IMR-90 (cell line): Measurements from ENCODE around the gene MEGF8. TPM values are rescaled to one million over a fixed set of nuclear protein-coding genes. Genes with fewer than 3 reads are reported as not detected.

Experiments used
- ATAC-seq: fragments of 200-7000 bp; cut with Tn5 transposase; 2 replicates; pipeline ENCODE4 v1.9.1; 2020; ENCODE audit warnings: low read depth, mild to moderate bottlenecking, moderate library complexity
- BruUV-seq: library from RNA; stranded (reverse); fragments of 400-500 nt; replicated peaks from 2 replicates; lab custom pipeline; 2021; lab: Mats Ljungman, UMichigan
- CTCF ChIA-PET: fragments of 300-600 bp; formaldehyde crosslinking; extraction: SDS; loops from one replicate; lab custom pipeline; 2021; ENCODE audit warnings: antibody characterized with exemption; lab: Yijun Ruan, JAX
- POLR2A ChIA-PET: fragments of 300-600 bp; sonication (Branson Sonifier 250); formaldehyde crosslinking; loops from one replicate; lab custom pipeline; 2022; ENCODE audit warnings: antibody characterized with exemption; ENCODE audit not compliant: unreplicated experiment; lab: Charles Lee
- DNase-seq: peaks from one replicate; pipeline ENCODE4 v3.0.0; 2013
- H2AFZ ChIP-seq: replicated peaks from 2 replicates; pipeline ENCODE3; 2013; ENCODE audit warnings: low read length, mild to moderate bottlenecking; ENCODE audit not compliant: poor library complexity
- H2AK5ac ChIP-seq: 2 replicates; pipeline ENCODE4 v1.6.1; 2013; ENCODE audit warnings: low read depth, low read length, inconsistent platforms
- H2AK9ac ChIP-seq: replicated peaks from 2 replicates; pipeline ENCODE3; 2013; ENCODE audit warnings: mild to moderate bottlenecking, low read depth, low read length, moderate library complexity; ENCODE audit not compliant: poor library complexity
- H2BK120ac ChIP-seq: 2 replicates; pipeline ENCODE4 v1.6.1; 2013; ENCODE audit warnings: low read depth, low read length, inconsistent platforms
- H2BK15ac ChIP-seq: 3 replicates; pipeline ENCODE4 v1.6.1; 2013; ENCODE audit warnings: low read depth, low read length, inconsistent platforms
- H2BK20ac ChIP-seq: 2 replicates; pipeline ENCODE4 v1.6.1; 2013; ENCODE audit warnings: low read depth, mild to moderate bottlenecking, inconsistent platforms, low read length, moderate library complexity
- H2BK5ac ChIP-seq: 2 replicates; pipeline ENCODE4 v1.6.1; 2013; ENCODE audit warnings: mild to moderate bottlenecking, low read depth, low read length, inconsistent platforms; ENCODE audit not compliant: poor library complexity, severe bottlenecking
- H3K14ac ChIP-seq: replicated peaks from 2 replicates; pipeline ENCODE4 v1.6.1; 2013; ENCODE audit warnings: low read depth, low read length, inconsistent platforms
- H3K18ac ChIP-seq: 2 replicates; pipeline ENCODE4 v1.6.1; 2013; ENCODE audit warnings: low read depth, low read length, control low read depth
- H3K23ac ChIP-seq: 2 replicates; pipeline ENCODE4 v1.6.1; 2013; ENCODE audit warnings: low read depth, low read length, inconsistent platforms
- H3K27ac ChIP-seq: 2 replicates; pipeline ENCODE4 v1.5.1; 2013; ENCODE audit warnings: mild to moderate bottlenecking, control low read depth, low read length; ENCODE audit not compliant: insufficient read depth
- H3K27me3 ChIP-seq: 2 replicates; pipeline ENCODE4 v1.6.1; 2013; ENCODE audit warnings: low read length; ENCODE audit not compliant: control insufficient read depth, insufficient read depth
- H3K36me3 ChIP-seq: 2 replicates; pipeline ENCODE4 v1.6.1; 2013; ENCODE audit warnings: low read length, mixed read lengths; ENCODE audit not compliant: control insufficient read depth, insufficient read depth
- H3K4ac ChIP-seq: 2 replicates; pipeline ENCODE4 v1.6.1; 2013; ENCODE audit warnings: low read depth, low read length, inconsistent platforms
- H3K4me1 ChIP-seq: 2 replicates; pipeline ENCODE4 v1.6.1; 2013; ENCODE audit warnings: low read length, mixed read lengths; ENCODE audit not compliant: control insufficient read depth, insufficient read depth
- H3K4me2 ChIP-seq: 2 replicates; pipeline ENCODE4 v1.6.1; 2013; ENCODE audit warnings: low read depth, mild to moderate bottlenecking, control low read depth, low read length, moderate library complexity
- H3K4me3 ChIP-seq: 2 replicates; pipeline ENCODE4 v1.5.1; 2013; ENCODE audit warnings: low read depth, mild to moderate bottlenecking, control low read depth, low read length, moderate library complexity; ENCODE audit not compliant: insufficient read depth
- H3K56ac ChIP-seq: 2 replicates; pipeline ENCODE4 v1.6.1; 2013; ENCODE audit warnings: low read length, inconsistent platforms; ENCODE audit not compliant: insufficient read depth; ENCODE audit errors: extremely low read depth
- H3K79me1 ChIP-seq, 2 experiments: 2 replicates each; pipeline ENCODE4 v1.6.1; 2013; ENCODE audit warnings: low read length in 2 of 2, inconsistent platforms in 1 of 2, low read depth in 1 of 2
- H3K9ac ChIP-seq: 2 replicates; pipeline ENCODE4 v1.6.1; 2013; ENCODE audit warnings: low read depth, low read length, control low read depth
- H3K9me1 ChIP-seq: 2 replicates; pipeline ENCODE4 v1.6.1; 2013; ENCODE audit warnings: low read length, inconsistent platforms; ENCODE audit not compliant: insufficient read depth
- H3K9me3 ChIP-seq: 2 replicates; pipeline ENCODE4 v1.6.1; 2013; ENCODE audit warnings: low read length; ENCODE audit not compliant: control insufficient read depth, insufficient read depth
- H4K20me1 ChIP-seq: 2 replicates; pipeline ENCODE4 v1.6.1; 2013; ENCODE audit warnings: low read length, inconsistent platforms; ENCODE audit not compliant: insufficient read depth
- H4K5ac ChIP-seq: 2 replicates; pipeline ENCODE4 v1.6.1; 2013; ENCODE audit warnings: mild to moderate bottlenecking, low read depth, low read length, control low read depth
- H4K8ac ChIP-seq, 2 experiments: 2 replicates each; pipeline ENCODE4 v1.6.1; 2013; ENCODE audit warnings: low read depth in 2 of 2, low read length in 2 of 2, control low read depth in 1 of 2, inconsistent platforms in 1 of 2
- H4K91ac ChIP-seq: 2 replicates; pipeline ENCODE4 v1.6.1; 2013; ENCODE audit warnings: low read depth, low read length, inconsistent platforms; ENCODE audit not compliant: insufficient read depth
- BHLHE40 ChIP-seq: fragments of 150-350 bp; IDR thresholded peaks from 2 replicates; pipeline ENCODE4 v1.6.1; 2016; ENCODE audit warnings: mild to moderate bottlenecking, low read depth, low read length
- CEBPB ChIP-seq: IDR thresholded peaks from 2 replicates; pipeline ENCODE4 v1.6.1; 2012; ENCODE audit warnings: low read depth, low read length, improper control_type of control experiment
- CHD1 ChIP-seq: IDR thresholded peaks from 2 replicates; pipeline ENCODE4 v1.6.1; 2012; ENCODE audit warnings: low read depth, low read length, improper control_type of control experiment
- FOS ChIP-seq: fragments of 150-350 bp; IDR thresholded peaks from 2 replicates; pipeline ENCODE4 v1.6.1; 2016; ENCODE audit warnings: low read depth, low read length
- MAFK ChIP-seq: IDR thresholded peaks from 2 replicates; pipeline ENCODE4 v1.6.1; 2012; ENCODE audit warnings: low read depth, low read length, improper control_type of control experiment
- MAZ ChIP-seq: IDR thresholded peaks from 2 replicates; pipeline ENCODE4 v1.6.1; 2012; ENCODE audit warnings: low read depth, mild to moderate bottlenecking, low read length, improper control_type of control experiment, moderate library complexity, borderline replicate concordance
- MXI1 ChIP-seq: IDR thresholded peaks from 2 replicates; pipeline ENCODE4 v1.6.1; 2012; ENCODE audit warnings: low read depth, mild to moderate bottlenecking, low read length, moderate library complexity, borderline replicate concordance
- NFE2L2 ChIP-seq: fragments of 150-350 bp; IDR thresholded peaks from 2 replicates; pipeline ENCODE4 v1.6.1; 2016; ENCODE audit warnings: low read depth, mild to moderate bottlenecking, low read length
- POLR2A ChIP-seq: IDR thresholded peaks from 2 replicates; pipeline ENCODE4 v1.6.1; 2012; ENCODE audit warnings: mild to moderate bottlenecking, low read depth, low read length
- RAD21 ChIP-seq: IDR thresholded peaks from 2 replicates; pipeline ENCODE4 v1.6.1; 2012; ENCODE audit warnings: low read length, improper control_type of control experiment
- RCOR1 ChIP-seq: IDR thresholded peaks from 2 replicates; pipeline ENCODE4 v1.6.1; 2012; ENCODE audit warnings: mild to moderate bottlenecking, low read length, improper control_type of control experiment; ENCODE audit not compliant: insufficient replicate concordance
- RFX5 ChIP-seq: IDR thresholded peaks from 2 replicates; pipeline ENCODE4 v1.8.0; 2012; ENCODE audit warnings: low read depth, mild to moderate bottlenecking, low read length, moderate library complexity
- SMC3 ChIP-seq: fragments of 150-350 bp; IDR thresholded peaks from 2 replicates; pipeline ENCODE4 v1.6.1; 2016; ENCODE audit warnings: low read depth, mild to moderate bottlenecking, antibody characterized with exemption, low read length, moderate library complexity
- USF2 ChIP-seq: fragments of 150-350 bp; IDR thresholded peaks from 2 replicates; pipeline ENCODE4 v1.6.1; 2017; ENCODE audit warnings: mild to moderate bottlenecking, antibody characterized with exemption, low read length, low read depth
- WGBS, 2 experiments: methylation state at CpG; one replicate each; pipeline versions ENCODE4 v1.1.5 to v1.1.7; 2013; ENCODE audit warnings: missing lambda C conversion rate in 2 of 2; ENCODE audit not compliant: insufficient read length in 1 of 2; ENCODE audit errors: extremely low coverage in 2 of 2; 5-methylcytosine and 5-hydroxymethylcytosine counted together
- dilution Hi-C: fragments of 300-500 bp; cut with HindIII; formaldehyde crosslinking; loops from one replicate; pipeline ENCODE4 v1.14.3; 2018; ENCODE audit warnings: low sequenced_read_pairs; ENCODE audit not compliant: unreplicated experiment
- in situ Hi-C: fragments of 300-500 bp; cut with MboI; formaldehyde crosslinking; loops from 3 replicates; pipeline ENCODE4 v1.14.3; 2019; ENCODE audit warnings: low sequenced_read_pairs, inconsistent platforms, mixed read lengths
- intact Hi-C: fragments of 100-400 bp; cut with micrococcal nuclease; formaldehyde crosslinking; loops from 2 replicates; pipeline ENCODE4 v1.10.0; 2022
- polyA plus RNA-seq, 3 experiments: library from polyadenylated mRNA; depleted of rRNA; stranded (reverse); fragments of >200 nt; gene quantifications; 2 replicates each; pipeline ENCODE4 v1.2.3, GENCODE V29; 2012; ENCODE audit warnings: low replicate concordance in 1 of 3
- total RNA-seq: library from RNA; depleted of rRNA; stranded (reverse); fragments of >200 nt; gene quantifications from 2 replicates; pipeline ENCODE4 v1.2.3, GENCODE V29; 2012
- TF ChIP-seq, protein P1 (sequence below): conservative IDR thresholded peaks from 2 replicates; pipeline ENCODE4 v1.5.1; 2012; ENCODE audit warnings: mild to moderate bottlenecking, low read depth, low read length, improper control_type of control experiment
- TF ChIP-seq, protein P2 (sequence below): fragments of 150-350 bp; IDR thresholded peaks from 2 replicates; pipeline ENCODE4 v1.6.1; 2016; ENCODE audit warnings: low read depth, mild to moderate bottlenecking, low read length, moderate library complexity, borderline replicate concordance

MEGF8 gene
- total and polyA plus RNA-seq, 2 of the 4 experiments (the other 2 are of a cell fraction): 2.3 to 12.5 TPM

- Histone ChIP-seq H2BK20ac (no peak overlapping the region), H3K4ac (no peak overlapping the region), H3K9ac (no peak overlapping the region), H4K5ac (no peak overlapping the region), H3K56ac (no peak overlapping the region), H3K4me1 (0 out of 2 replicates have a peak, but pooled peaks cover 4% of the 10 kb centered on the region), H4K20me1 (peaks cover 18% of the 10 kb centered on the region), H2AFZ (no peak overlapping the region), H3K14ac (no peak overlapping the region), H3K4me2 (no peak overlapping the region), H2BK15ac (no peak overlapping the region), H3K18ac (no peak overlapping the region), H3K27me3 (no peaks in the 10 kb centered on the region), H3K23ac (no peak overlapping the region), H2AK5ac (no peak overlapping the region), H3K36me3 (peaks cover 1% of the 10 kb centered on the region; the same call in 1 of the 2 replicates), H2BK120ac (no peak overlapping the region), H2AK9ac (no peak overlapping the region), H4K91ac (no peak overlapping the region), H4K8ac (no peak overlapping the region), H3K27ac (no peak overlapping the region), H3K9me3 (no peaks in the 10 kb centered on the region), H3K79me1 (peaks cover 0 to 2% of the 10 kb centered on the region in 2 experiments; a peak in 1 of 4 replicates), H2BK5ac (no peak overlapping the region), H3K4me3 (no peak overlapping the region), H3K9me1 (0 out of 2 replicates have a peak, but pooled peaks cover 4% of the 10 kb centered on the region)
- ChIA-PET POLR2A (no interaction called here), CTCF (no interaction called here)
- ATAC-seq (no peak), DNase-seq (no peak)
- intact Hi-C loops (no loop called here), dilution Hi-C loops (no loop called here), in situ Hi-C loops (no loop called here)
- WGBS, 2 experiments: 95% methylated on average over 26 of the region's 30 CpGs; no CpG with 5 or more reads in 1 of the 2 experiments
- BruUV-seq: no TSS peak
- TF ChIP-seq MAFK (no peak), RFX5 (no peak), CEBPB (no peak), FOS (no peak), BHLHE40 (no peak), MXI1 (no peak), MAZ (no peak), USF2 (no peak), SMC3 (no peak), NFE2L2 (no peak), RAD21 (no peak), RCOR1 (no peak), POLR2A (no peak), CHD1 (no peak)
- TF ChIP-seq, protein P1, sequence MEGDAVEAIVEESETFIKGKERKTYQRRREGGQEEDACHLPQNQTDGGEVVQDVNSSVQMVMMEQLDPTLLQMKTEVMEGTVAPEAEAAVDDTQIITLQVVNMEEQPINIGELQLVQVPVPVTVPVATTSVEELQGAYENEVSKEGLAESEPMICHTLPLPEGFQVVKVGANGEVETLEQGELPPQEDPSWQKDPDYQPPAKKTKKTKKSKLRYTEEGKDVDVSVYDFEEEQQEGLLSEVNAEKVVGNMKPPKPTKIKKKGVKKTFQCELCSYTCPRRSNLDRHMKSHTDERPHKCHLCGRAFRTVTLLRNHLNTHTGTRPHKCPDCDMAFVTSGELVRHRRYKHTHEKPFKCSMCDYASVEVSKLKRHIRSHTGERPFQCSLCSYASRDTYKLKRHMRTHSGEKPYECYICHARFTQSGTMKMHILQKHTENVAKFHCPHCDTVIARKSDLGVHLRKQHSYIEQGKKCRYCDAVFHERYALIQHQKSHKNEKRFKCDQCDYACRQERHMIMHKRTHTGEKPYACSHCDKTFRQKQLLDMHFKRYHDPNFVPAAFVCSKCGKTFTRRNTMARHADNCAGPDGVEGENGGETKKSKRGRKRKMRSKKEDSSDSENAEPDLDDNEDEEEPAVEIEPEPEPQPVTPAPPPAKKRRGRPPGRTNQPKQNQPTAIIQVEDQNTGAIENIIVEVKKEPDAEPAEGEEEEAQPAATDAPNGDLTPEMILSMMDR: no peak
- TF ChIP-seq, protein P2, sequence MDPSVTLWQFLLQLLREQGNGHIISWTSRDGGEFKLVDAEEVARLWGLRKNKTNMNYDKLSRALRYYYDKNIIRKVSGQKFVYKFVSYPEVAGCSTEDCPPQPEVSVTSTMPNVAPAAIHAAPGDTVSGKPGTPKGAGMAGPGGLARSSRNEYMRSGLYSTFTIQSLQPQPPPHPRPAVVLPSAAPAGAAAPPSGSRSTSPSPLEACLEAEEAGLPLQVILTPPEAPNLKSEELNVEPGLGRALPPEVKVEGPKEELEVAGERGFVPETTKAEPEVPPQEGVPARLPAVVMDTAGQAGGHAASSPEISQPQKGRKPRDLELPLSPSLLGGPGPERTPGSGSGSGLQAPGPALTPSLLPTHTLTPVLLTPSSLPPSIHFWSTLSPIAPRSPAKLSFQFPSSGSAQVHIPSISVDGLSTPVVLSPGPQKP: no peak
Observed at GRCh38 chr19:42410371-42410770, 84.9 kb downstream of the MEGF8 start.
